GM21447 (cell line): ENCODE data around the gene SLC2A9.

Experiments used
- ATAC-seq: cut with Tn5 transposase; IDR thresholded peaks from one replicate; pipeline ENCODE4 v1.9.1; 2021; ENCODE audit not compliant: unreplicated experiment

Gene SLC2A9

GRCh38 chr4:10020871-10021652, at the start of gene SLC2A9:
TSS of gene SLC2A9 (minus strand) at chr4:10021497. CDS start at chr4:10021429, 68 bp downstream.
- no peak for ATAC-seq

- ATAC-seq: no peak
These were observed 47.9 kb upstream of the SLC2A9 start for GRCh38 chr4:10069075-10069642.

GRCh38 chr4:10066670-10067651, 45.7 kb upstream of the SLC2A9 start:
- no peak for ATAC-seq

- ATAC-seq: no peak
These were observed 44.9 kb upstream of the SLC2A9 start for GRCh38 chr4:10066206-10066605.

- no peak for ATAC-seq
These were observed 42.4 kb upstream of the SLC2A9 start for GRCh38 chr4:10063544-10064300.

GRCh38 chr4:10061650-10062415, 40.5 kb upstream of the SLC2A9 start:
- ATAC-seq: no peak

- ATAC-seq: no peak
These were observed 37.1 kb upstream of the SLC2A9 start for GRCh38 chr4:10058371-10058770.

- ATAC-seq: no peak
These were observed 35.7 kb upstream of the SLC2A9 start for GRCh38 chr4:10057023-10057395.

GRCh38 chr4:10056334-10057022, 35.2 kb upstream of the SLC2A9 start:
- no peak for ATAC-seq

- no peak for ATAC-seq
These were observed 34.6 kb upstream of the SLC2A9 start for GRCh38 chr4:10055871-10056270.

- ATAC-seq: no peak
These were observed 33.3 kb upstream of the SLC2A9 start for GRCh38 chr4:10054571-10055041.

GRCh38 chr4:10053635-10054453, 32.5 kb upstream of the SLC2A9 start:
- ATAC-seq: no peak

GRCh38 chr4:10051517-10052135, 30.3 kb upstream of the SLC2A9 start:
- no peak for ATAC-seq

- ATAC-seq: no peak
These were observed 29.4 kb upstream of the SLC2A9 start for GRCh38 chr4:10050721-10051120.

GRCh38 chr4:10050261-10050661, 29.0 kb upstream of the SLC2A9 start:
- no peak for ATAC-seq

- ATAC-seq: no peak
These were observed 27.8 kb upstream of the SLC2A9 start for GRCh38 chr4:10048941-10049697.

- ATAC-seq: no peak
These were observed 26.7 kb upstream of the SLC2A9 start for GRCh38 chr4:10047967-10048366.
